DMS 273 (cell line): ENCODE data around the gene COL5A1.
A peak's percentile ranks its signal among the peaks of the same experiment; 100 is the strongest.

Source experiments
- DNase-seq: peaks from one replicate; lab custom pipeline; 2025; ENCODE audit not compliant: unreplicated experiment; lab: John Stamatoyannopoulos, UW

Gene COL5A1

DNA sequence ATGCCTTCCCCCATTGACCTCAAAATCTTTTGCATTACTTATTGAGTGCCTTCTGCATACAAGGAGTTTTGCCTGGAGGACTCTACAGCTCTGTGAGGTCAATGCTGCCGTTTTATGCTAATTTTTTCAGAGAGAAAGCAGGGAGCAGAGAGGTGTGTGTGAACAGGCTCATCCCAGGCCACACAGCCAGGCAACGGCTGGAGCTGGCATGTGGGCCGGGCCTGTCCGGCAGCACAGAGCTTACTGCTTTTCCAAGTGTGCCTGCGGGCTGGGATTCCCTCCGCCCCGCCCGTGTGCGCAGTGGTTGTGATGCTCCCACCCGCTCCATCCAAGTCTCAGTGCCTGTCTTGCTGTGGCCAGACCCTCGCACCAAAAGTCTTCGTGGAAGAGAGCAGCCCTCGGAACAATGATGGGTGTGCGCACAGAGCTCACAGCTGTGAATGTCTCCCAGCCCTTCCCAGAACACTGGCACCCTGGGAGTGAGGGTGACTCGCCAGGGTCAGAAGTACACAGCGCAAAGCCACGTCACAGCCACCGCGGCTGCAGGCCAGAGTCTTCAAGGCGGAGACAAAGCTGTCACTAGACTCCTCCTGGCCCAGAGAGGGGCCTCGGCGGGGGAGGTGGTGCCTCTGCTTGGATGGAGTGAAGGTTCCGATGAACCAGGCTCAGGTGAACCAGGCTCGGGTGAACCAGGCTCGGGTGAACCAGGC is 82.8 kb downstream of the COL5A1 start:
- DNase-seq: no peak

DNA sequence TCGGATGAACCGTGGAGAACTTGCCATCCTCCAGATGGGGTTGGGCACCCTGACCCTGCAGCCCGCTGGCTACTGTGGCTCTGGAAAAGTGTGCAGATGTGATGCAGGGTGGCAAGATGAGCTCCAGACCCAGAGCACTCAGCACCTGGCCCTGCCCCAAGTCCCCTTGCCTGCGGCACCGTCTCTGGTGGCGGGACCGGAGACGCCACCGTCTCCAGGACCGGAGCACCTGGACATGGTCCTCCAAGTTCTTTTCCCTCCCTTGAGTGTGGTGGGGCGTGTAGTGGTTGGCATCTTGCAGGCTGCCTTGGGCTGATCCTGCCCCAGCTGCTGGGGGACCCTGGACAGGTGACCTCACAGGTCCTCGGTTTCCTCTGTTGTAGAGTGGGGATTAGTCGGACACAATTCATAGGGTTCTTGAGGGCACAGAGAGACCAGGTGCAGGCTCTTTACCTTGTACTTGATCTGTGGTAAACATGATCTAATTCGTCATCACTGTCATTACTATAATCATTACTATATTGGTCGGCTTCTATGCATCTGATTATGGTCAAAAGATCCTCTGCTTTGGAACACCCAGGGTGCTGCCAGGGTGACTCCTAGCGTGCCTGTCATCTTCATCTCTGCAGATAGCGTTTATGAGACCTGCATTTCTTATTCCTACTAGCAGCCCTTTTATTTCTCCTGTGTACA is 83.5 kb downstream of the COL5A1 start:
- no peak for DNase-seq

DNA sequence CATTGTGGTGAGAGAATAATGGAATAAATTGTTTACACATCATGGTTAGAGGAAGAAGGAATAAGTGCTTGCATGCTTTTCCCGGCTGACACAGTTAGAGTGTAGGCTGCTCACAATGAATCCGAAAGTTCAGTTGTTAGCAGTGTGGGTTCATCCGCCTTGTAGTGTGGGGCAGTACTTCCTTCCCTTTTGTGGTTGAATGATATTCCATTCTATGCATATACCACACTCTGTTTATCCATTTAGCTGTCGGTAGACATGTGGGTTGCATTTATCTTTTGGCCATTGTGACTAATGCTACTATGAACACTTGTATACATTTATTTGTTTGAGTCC is 84.0 kb downstream of the COL5A1 start:
- DNase-seq: no peak

DNA sequence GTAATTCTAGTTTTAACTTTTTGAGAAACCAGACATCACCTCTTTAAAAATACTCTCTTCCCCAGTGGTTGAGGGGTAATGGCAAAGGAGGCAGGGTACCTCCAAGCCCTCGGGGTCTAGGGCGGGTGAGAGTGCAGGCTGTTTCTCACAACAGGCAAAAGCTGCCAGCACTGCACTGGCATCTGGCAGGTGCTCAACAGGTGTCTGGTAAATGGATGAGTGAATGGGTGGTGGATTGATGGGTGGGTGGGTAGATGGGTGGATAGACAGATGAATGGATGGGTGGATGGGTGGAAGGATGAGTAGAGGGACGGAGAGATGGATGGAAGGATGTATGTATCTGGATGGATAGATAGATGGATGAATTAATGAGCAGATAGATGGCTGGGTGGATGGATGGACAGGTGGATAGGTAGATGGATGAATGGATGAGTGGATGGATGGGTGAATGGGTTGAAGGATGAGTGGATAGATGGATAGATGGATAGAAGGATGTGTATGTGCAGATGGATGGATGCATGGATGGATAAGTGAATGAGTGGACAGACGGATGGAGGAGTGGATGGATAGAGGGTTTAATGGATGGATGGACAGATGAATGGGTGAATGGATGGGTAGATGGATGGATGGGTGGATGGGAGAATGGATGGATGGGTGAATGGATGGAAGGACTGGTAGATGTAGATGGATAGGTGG is 84.6 kb downstream of the COL5A1 start:
- no peak for DNase-seq

DNA sequence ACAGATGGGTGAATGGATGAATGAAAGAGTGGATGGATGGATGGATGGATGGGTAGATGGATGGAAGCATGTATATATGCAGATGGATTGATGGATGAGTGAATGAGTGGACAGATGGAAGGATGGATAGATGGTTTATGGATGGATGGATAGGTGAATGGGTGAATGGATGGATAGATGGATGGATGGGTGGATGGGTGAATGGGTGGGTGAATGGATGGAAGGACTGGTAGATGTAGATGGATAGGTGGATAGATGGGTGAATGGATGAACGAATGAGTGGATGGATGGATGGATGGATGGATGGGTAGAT is 85.1 kb downstream of the COL5A1 start:
- no peak for DNase-seq

DNA sequence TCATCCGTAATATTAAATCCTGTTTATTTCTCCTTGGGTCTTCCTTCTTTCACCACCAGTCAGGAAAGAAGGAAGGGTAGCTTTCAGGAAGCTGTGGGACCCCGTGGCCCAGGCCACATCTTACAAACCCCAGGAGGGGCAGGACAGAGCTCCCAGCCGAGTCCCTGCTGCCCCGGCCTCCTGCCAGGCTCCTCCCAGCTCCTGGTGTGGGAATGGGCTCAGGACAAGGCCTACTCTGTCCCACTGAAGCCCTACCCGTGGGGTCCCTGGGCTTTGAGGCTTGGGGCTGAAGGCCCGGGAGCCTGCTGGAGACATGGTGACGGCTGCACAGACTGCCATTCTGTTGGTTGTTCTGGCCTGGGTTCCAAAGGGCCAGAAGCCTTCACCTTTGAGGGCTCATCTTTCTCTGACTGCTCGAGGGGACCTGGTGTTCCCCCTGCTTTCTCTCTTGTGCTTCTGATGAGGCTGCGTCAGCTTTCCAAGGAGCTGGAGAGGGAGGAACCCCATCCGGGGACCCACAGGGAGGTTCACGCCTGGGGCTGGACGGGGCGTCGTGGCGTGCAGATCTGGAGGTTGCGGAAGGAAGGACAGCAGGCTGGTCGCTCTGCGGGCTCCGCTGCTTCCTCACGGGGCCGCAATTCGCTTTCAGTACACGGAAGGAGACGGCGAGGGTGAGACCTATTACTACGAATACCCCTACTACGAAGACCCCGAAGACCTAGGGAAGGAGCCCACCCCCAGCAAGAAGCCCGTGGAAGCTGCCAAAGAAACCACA is 86.6 kb downstream of the COL5A1 start:
- no peak for DNase-seq

DNA sequence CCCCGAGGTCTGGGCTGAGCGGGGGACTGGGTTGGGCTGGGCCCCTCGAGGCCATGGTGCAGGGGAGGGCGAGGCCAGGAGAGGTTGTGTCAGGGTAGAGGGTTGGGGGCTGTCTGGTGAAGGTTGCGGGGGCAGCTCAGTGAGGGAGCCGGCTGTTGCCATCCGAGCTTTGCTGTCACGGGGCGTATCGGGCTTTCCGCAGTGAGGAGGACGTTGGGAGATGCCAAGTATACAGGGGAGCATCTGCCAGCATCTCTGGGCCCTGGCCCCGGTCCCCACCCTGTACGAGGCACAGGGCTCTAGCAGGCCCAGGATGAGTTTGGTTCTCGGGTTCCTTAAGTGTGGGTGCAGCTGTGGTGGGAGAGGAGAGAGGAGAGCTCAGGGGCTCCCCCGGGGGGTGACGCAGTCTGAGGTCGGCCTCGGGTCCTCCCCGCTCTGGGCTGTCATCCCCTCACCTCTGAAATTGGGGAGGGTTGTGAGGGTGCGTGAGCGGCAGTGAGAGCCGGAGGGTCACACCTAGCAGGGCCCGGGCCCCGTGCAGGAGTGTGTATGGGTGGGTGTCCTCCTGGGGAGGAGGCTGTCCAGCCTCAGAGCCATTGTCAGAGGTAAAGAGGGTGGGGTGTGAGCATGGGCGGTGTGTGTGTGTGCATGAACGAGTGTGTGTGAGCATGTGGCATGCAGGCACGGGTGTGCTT is 87.3 kb downstream of the COL5A1 start:
- no peak for DNase-seq

DNA sequence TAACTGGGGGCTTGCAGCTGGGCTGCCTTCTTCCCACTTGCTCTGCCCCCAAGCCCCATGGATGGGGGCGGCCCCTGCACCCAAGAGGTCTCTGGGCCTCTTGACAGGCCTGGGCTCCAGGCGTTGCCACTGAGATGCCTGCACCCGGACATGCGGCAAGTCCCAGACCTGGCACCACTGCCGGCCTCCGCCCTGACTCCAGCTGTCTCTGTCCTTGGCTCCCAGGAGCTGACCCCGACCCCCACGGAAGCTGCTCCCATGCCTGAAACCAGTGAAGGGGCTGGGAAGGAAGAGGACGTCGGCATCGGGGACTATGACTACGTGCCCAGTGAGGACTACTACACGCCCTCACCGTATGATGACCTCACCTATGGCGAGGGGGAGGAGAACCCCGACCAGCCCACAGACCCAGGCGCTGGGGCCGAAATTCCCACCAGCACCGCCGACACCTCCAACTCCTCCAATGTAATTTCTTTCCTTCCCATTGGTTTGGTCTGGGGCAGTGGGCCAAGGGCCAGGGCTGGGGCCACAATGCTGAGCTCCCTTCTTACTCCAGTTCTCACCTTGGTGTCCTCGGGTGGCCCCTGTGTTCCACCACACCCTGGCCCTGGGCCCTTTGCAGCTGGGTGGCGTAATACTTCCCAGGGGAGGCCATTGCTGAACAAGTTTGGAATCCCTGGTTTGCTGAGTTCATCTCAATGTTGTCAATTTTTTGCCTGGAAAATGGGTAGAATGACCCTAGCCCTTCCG is 88.6 kb downstream of the COL5A1 start:
- no peak for DNase-seq

DNA sequence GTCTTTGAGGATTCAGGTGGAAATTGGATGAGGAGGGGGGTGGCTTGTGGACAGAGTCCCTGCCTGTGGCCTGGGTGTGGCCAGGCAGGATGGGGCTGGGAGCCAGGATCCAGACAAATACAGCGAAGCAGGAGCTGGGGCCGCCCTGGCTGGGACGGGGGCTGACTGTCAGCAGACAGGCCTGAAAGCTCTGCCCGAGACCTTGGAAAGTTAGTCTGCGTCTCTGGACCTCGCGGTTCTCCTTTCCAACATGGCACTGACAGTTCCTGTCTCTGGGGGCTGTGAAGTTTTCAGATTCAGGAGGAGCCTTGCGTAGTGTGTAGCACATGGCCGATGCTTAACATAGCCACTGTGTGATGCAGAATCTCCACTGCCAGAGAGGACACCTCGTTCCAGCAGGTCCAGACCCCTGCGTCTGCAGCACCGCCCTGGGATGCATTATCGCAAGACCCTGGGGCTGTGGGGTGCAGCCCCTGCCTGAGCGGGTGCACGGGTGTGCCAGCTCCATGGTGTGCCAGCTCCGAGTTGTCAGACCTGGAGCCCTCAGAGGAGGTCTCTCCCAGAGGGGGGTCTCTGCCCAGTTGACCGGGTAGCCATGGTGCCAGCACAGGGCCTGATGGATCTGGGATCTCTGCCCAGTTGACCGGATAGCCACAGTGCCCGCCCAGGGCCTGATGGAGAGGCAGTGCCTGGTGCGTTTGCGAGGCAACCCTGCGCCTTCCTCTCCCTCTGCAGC is 89.3 kb downstream of the COL5A1 start:
- no peak for DNase-seq

DNA sequence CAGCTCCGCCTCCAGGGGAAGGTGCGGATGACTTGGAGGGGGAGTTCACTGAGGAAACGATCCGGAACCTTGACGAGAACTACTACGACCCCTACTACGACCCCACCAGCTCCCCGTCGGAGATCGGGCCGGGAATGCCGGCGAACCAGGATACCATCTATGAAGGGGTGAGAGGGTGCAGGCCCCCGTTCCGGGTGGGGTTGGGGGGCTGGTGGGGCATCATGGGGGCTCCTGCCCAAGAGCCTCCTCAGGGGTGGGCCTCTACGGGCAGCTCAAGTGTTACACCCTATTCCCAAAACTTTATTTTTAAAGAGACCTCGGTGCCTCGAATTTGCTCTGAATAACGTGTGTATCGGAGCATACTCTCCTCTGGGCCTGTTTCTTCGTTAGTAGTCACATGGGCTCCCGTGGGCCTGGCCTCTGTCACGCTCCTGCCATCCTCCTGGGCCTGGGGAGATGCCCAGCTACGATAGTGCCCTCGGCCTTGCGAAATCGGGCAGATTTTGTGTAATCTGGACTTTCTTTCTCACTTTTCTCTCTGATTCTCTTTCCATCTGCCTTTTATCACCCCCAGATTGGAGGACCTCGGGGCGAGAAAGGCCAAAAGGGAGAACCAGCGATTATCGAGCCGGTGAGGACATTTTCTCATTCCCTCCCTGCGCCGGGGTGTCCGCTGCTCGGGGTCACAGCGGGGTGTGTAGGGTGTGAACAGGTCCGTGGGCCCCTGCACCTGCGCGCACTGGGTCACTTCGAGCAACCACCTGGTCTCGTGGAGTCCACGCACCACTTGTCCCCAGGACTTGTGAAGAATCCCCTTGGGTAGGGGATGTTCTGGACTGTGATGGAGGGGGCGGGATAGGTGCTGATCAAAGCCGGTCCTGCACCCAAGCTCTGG is 90.1 kb downstream of the COL5A1 start:
- DNase-seq: no peak

DNA sequence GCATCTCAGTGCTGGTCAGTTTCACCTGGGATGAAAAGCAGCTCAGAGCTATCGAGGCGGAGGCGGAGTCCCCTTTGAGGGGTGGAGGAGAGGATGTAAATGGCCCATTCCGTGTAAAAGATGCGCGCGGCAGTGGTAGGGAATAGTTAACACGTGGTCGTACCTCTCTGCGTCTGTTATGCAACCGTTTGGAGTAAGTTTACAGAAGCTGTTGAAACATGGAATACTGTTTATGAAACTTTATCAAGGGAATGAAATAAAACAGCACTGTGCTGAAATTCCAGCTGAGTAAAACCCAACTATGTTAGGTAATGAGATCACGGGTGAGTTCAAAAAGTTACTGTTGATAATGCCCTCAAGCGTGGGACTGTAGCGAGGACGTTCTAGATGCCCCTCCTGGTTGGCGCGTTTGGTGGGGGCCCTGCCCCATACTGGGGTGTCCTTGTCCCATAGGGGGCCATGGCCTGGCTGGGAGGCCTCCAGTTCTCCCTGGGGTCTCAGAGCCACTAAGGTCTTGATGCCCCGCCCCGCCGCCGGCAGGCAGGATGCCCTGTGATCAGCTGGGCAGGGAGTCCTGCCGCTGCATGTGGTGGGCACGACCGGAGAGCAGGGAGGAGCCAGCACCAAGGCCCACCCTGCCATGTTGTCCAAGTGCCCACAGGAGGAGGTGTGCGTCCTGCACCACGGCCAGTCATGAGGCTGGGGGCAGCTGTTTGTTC is 90.9 kb downstream of the COL5A1 start:
- DNase-seq: no peak

DNA sequence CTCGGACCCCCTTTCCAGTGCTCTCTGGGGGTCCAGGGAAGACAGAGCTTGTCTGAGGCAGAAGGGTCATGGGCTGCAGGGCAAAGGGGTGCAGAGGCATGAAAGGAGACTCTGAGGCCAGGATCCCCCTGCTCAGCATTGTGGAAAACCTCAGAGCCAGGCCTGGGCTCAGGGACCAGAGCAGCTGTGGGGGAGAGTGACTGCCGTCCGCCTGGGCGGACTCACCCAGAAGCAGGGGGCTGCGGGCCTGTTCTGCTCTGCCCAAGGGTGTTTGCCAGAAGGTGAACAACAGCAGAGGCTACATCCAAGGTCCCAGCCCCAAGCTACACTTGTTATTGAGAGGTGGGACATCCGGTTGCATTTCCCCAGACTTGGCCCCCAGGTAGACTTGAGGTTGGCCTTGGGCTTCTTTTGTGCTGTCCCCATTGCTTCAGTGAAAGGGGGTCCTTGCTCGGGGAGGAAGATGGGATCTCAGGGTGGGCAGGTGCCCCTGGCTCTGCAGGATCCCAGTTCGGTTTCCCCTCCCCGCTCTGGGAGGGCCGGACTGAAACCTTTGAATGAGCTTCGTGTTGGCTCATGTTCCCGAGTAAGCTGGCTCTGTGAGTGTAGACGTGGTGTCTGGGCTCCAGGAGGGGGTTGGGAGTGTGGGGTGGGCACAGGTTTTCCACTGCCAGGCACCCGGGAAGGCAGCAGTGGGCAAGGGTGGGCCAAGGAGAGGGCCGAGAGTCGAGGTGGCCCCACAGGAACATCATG is 92.1 kb downstream of the COL5A1 start:
- no peak for DNase-seq

DNA sequence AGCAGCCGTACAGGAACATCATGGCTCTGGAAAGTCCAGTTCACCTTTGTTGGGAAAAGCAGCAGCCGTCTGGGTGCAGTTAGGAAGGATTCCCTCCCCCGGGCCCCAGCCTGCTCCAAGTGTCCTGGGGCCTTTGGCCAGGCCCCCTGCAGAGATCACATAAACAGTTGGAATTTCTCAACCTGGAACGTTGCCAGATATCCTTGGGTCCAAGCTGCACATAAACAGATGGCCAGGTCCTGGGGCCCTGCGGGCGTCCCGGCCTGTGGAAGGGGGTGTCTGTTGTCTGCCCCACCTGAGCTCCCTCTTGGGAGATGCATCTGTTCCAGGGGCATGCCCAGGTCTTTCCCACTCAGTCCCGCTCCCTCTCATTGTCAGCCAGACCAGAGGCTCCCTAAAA is 92.7 kb downstream of the COL5A1 start:
- peak; percentile 83 for DNase-seq

DNA sequence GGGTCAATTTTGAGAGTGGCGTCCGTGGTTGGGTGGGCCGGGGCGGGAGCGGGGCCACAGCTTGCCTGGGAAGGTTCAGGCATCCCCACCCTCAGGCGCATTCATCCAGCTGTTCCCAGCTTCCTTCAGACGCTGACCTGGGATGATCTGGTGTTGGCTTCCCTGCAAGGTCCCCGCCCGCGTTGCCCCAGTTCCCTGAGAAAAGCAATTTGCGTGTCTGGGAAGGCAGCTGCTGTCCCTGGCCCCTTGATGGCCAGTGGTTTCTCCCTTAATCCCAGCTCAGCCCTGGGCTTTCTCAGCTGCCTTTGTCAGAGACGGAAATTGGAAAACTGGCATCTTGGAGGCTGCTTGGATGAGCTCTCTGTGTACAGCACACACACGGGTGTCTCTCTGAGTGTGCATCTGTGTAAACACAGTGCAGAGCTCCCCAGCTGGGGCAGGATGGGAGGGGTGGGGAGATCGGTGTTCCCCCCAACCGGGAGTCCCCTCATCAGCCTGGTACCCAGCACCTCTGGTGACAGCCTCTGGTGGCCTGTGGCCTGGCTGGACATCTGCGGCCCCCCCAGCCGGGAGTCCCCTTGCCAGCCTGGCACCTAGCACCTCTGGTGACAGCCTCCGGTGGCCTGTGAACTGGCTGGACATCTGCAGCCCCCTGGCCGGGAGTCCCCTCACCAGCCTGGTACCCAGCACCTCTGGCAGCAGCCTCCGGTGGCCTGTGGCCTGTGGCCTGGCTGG is 94.0 kb downstream of the COL5A1 start:
- peak; percentile 48 for DNase-seq

DNA sequence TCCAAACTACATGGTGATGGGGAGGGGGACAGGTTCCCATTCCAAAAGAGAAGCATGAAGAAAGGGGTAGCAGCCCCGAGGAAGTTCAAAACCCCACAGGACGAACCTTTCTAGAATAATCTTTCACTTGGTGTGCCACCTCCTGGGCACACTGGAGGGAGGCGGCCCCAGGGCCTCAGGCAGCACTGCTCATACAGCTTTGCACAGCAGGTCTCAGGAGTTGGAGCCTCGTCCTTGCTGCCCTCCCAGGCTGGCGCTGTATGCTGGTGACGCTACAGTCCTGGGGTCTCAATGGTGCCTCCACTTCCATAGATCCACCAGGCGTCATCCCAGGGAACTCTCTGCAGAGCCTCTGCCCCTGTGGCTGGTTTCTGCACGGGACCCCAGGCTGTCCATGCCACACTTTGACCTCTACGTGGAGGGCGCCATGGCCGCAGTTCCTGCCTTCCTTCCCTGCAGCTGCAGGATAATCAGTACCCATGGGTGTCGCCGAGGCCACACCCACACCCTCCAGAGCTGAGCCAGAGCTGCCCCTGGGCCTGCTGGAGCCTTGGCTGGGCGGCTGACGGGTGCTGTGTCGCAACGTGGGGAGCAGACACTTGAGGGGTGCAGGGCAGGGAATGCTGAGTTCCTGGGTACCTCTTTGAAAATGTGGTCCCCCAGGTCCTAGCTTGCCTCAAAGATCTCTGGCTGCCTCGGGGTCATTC is 95.3 kb downstream of the COL5A1 start:
- no peak for DNase-seq
